GM19043 (cell line): ENCODE measurements around the gene NPR2.

ENCODE experiments used
- ATAC-seq: cut with Tn5 transposase; IDR thresholded peaks from one replicate; pipeline ENCODE4 v1.9.1; 2021; ENCODE audit warnings: low read depth; ENCODE audit not compliant: unreplicated experiment

The NPR2 gene

GRCh38 chr9:35828716-35829083 is 37.3 kb downstream of the NPR2 start, which contains the start of gene FAM221B:
FAM221B (minus strand) TSS chr9:35828732; CDS start chr9:35826161, 2,571 bp downstream.
- no peak for ATAC-seq

GRCh38 chr9:35829084-35829763 is 37.8 kb downstream of the NPR2 start, which contains the start of gene TMEM8B:
TMEM8B (plus strand) TSS chr9:35829228; CDS start chr9:35829448, 220 bp downstream.
- ATAC-seq: peak; percentile 65

GRCh38 chr9:35829764-35830096 is 38.3 kb downstream of the NPR2 start:
- no peak for ATAC-seq

GRCh38 chr9:35831040-35831439 is 39.6 kb downstream of the NPR2 start:
- no peak for ATAC-seq

GRCh38 chr9:35832814-35833213 is 41.4 kb downstream of the NPR2 start:
- no peak for ATAC-seq

GRCh38 chr9:35834260-35835215 is 43.1 kb downstream of the NPR2 start:
- no peak for ATAC-seq

GRCh38 chr9:35835216-35835632 is 43.8 kb downstream of the NPR2 start:
- no peak for ATAC-seq

GRCh38 chr9:35835766-35836165 is 44.4 kb downstream of the NPR2 start:
- no peak for ATAC-seq

GRCh38 chr9:35836595-35836994 is 45.2 kb downstream of the NPR2 start:
- ATAC-seq: no peak

GRCh38 chr9:35839926-35840325 is 48.5 kb downstream of the NPR2 start:
- ATAC-seq: no peak

- no peak for ATAC-seq
Measured at GRCh38 chr9:35840881-35841644, 49.7 kb downstream of the NPR2 start.

- ATAC-seq: no peak
Measured at GRCh38 chr9:35841645-35841900, 50.2 kb downstream of the NPR2 start.

- ATAC-seq: no peak
Measured at GRCh38 chr9:35842020-35842745, 50.8 kb downstream of the NPR2 start.

- ATAC-seq: peak; percentile 49
Measured at GRCh38 chr9:35842795-35843194, 51.4 kb downstream of the NPR2 start.

- no peak for ATAC-seq
Measured at GRCh38 chr9:35844628-35845270, 53.4 kb downstream of the NPR2 start.

- ATAC-seq: no peak
Measured at GRCh38 chr9:35845824-35846771, 54.7 kb downstream of the NPR2 start.

GRCh38 chr9:35847792-35848572 is 56.6 kb downstream of the NPR2 start:
- ATAC-seq: peak; percentile 83

- ATAC-seq: no peak
Measured at GRCh38 chr9:35852267-35852815, 61.0 kb downstream of the NPR2 start.
